HTERT RPE-1 (cell line): ENCODE results near the gene CHST15.

Experiments
- in situ Hi-C: fragments of 300-500 bp; cut with MboI; formaldehyde crosslinking; loops from 4 replicates; pipeline ENCODE4 v1.14.3; 2020; ENCODE audit warnings: low sequenced_read_pairs

Gene CHST15

GRCh38 chr10:124002391-124003069, 90.9 kb downstream of the CHST15 start:
- in situ Hi-C loops: no loop called here

GRCh38 chr10:124001391-124002148, 91.8 kb downstream of the CHST15 start:
- in situ Hi-C loops: no loop called here

- in situ Hi-C loops: no loop called here
Observed at GRCh38 chr10:124000792-124001201, 92.6 kb downstream of the CHST15 start.

- in situ Hi-C loops: loop anchor here (25.0 kb wide), 1 partner anchor 387 kb away; no protein-coding TSS in a partner anchor
Observed at GRCh38 chr10:123999956-124000615, 93.3 kb downstream of the CHST15 start.

- in situ Hi-C loops: loop anchor here (25.0 kb wide), 1 partner anchor 388 kb away; no protein-coding TSS in a partner anchor
Observed at GRCh38 chr10:123999261-123999660, 94.1 kb downstream of the CHST15 start.

GRCh38 chr10:123998197-123999141, 94.9 kb downstream of the CHST15 start:
- in situ Hi-C loops: loop anchor here (25.0 kb wide), 1 partner anchor 389 kb away; no protein-coding TSS in a partner anchor

GRCh38 chr10:123997486-123998196, 95.8 kb downstream of the CHST15 start:
- in situ Hi-C loops: loop anchor here (25.0 kb wide), 1 partner anchor 390 kb away; no protein-coding TSS in a partner anchor

GRCh38 chr10:123997013-123997412, 96.4 kb downstream of the CHST15 start:
- in situ Hi-C loops: loop anchor here (25.0 kb wide), 1 partner anchor 390 kb away; no protein-coding TSS in a partner anchor

GRCh38 chr10:123996302-123996701, 97.1 kb downstream of the CHST15 start:
- in situ Hi-C loops: loop anchor here (25.0 kb wide), 1 partner anchor 391 kb away; no protein-coding TSS in a partner anchor

GRCh38 chr10:123995461-123996131, 97.8 kb downstream of the CHST15 start:
- in situ Hi-C loops: loop anchor here (25.0 kb wide), 1 partner anchor 392 kb away; no protein-coding TSS in a partner anchor

GRCh38 chr10:123995082-123995460, 98.3 kb downstream of the CHST15 start:
- in situ Hi-C loops: loop anchor here (25.0 kb wide), 1 partner anchor 392 kb away; no protein-coding TSS in a partner anchor

GRCh38 chr10:123994417-123995081, 98.8 kb downstream of the CHST15 start:
- in situ Hi-C loops: loop anchor here (25.0 kb wide), 1 partner anchor 393 kb away; no protein-coding TSS in a partner anchor

GRCh38 chr10:123993534-123994416, 99.6 kb downstream of the CHST15 start:
- in situ Hi-C loops: loop anchor here (25.0 kb wide), 1 partner anchor 394 kb away; no protein-coding TSS in a partner anchor

GRCh38 chr10:123991611-123992570, 101.5 kb downstream of the CHST15 start:
- in situ Hi-C loops: loop anchor here (25.0 kb wide), 1 partner anchor 395 kb away; no protein-coding TSS in a partner anchor

GRCh38 chr10:123990889-123991288, 102.5 kb downstream of the CHST15 start:
- in situ Hi-C loops: loop anchor here (25.0 kb wide), 1 partner anchor 396 kb away; no protein-coding TSS in a partner anchor

- in situ Hi-C loops: loop anchor here (25.0 kb wide), 1 partner anchor 399 kb away; no protein-coding TSS in a partner anchor
Observed at GRCh38 chr10:123988694-123989093, 104.7 kb downstream of the CHST15 start.
